ENCODE measurements around the gene SLC38A8. TPM values are rescaled to one million over a fixed set of nuclear protein-coding genes. Genes with fewer than 3 reads are reported as not detected.

The SLC38A8 gene
- total RNA-seq, 1 experiment from 2014 or later, result 0.35 TPM

- H3K18ac ChIP-seq (ENCODE audit: insufficient read length, low read depth, low read length), result no peak overlapping the region
- no peak overlapping the region for H2AFZ ChIP-seq (ENCODE audit: low read length)
- no peaks in the 10 kb centered on the region for H4K20me1 ChIP-seq (ENCODE audit: control insufficient read depth, insufficient read depth, insufficient read length)
- no peak overlapping the region for H3K56ac ChIP-seq (ENCODE audit: insufficient read length, low read depth, low read length)
- no peak overlapping the region for H3T11ph ChIP-seq (ENCODE audit: low read length)
- no peak overlapping the region for H2BK12ac ChIP-seq (ENCODE audit: insufficient read length, low read depth, low read length)
- Mint-ChIP-seq H3K36me3 (ENCODE audit: insufficient read depth in 1 of 3, low read depth in 3 of 3) (peaks cover 12 to 89% (median 68%) of the 10 kb centered on the region in 3 experiments; a peak in 6 of 7 replicates), H3K9me3 (no peaks in the 10 kb centered on the region), H3K4me3 (no peak overlapping the region; a peak in 1 of 5 replicates), H3K27ac (no peak overlapping the region), H3K4me1 (peaks cover 7 to 15% of the 10 kb centered on the region in 2 experiments), H3K27me3 (ENCODE audit: low read depth) (no peaks in the 10 kb centered on the region)
- no peak for DNase-seq
- no peak overlapping the region for H3K4me2 ChIP-seq (ENCODE audit: insufficient read depth, insufficient read length, low read length)
- no peak overlapping the region for H2BK15ac ChIP-seq (ENCODE audit: low read depth, low read length)
- H3K23ac ChIP-seq (ENCODE audit: insufficient read length, low read depth, low read length), result no peak overlapping the region
- no peak overlapping the region for H3K4ac ChIP-seq (ENCODE audit: low read depth, low read length)
- H2BK120ac ChIP-seq (ENCODE audit: low read depth, low read length, poor library complexity, severe bottlenecking), result no peak overlapping the region
- no peak overlapping the region for H3K9ac ChIP-seq (ENCODE audit: extremely low read depth, insufficient read length, low read length)
- H2BK20ac ChIP-seq (ENCODE audit: low read depth, low read length, poor library complexity, severe bottlenecking), result no peak overlapping the region
- H3K14ac ChIP-seq (ENCODE audit: insufficient read depth, low read length), result no peak overlapping the region
- no peak overlapping the region for H3K27ac ChIP-seq (ENCODE audit: insufficient read length, low read depth, low read length)
- H3K27me3 ChIP-seq (ENCODE audit: insufficient read depth, low read length), result no peaks in the 10 kb centered on the region
- H3K79me1 ChIP-seq (ENCODE audit: insufficient read depth, low read depth, low read length, poor library complexity, severe bottlenecking), result no peaks in the 10 kb centered on the region
- TF ChIP-seq, protein P1, sequence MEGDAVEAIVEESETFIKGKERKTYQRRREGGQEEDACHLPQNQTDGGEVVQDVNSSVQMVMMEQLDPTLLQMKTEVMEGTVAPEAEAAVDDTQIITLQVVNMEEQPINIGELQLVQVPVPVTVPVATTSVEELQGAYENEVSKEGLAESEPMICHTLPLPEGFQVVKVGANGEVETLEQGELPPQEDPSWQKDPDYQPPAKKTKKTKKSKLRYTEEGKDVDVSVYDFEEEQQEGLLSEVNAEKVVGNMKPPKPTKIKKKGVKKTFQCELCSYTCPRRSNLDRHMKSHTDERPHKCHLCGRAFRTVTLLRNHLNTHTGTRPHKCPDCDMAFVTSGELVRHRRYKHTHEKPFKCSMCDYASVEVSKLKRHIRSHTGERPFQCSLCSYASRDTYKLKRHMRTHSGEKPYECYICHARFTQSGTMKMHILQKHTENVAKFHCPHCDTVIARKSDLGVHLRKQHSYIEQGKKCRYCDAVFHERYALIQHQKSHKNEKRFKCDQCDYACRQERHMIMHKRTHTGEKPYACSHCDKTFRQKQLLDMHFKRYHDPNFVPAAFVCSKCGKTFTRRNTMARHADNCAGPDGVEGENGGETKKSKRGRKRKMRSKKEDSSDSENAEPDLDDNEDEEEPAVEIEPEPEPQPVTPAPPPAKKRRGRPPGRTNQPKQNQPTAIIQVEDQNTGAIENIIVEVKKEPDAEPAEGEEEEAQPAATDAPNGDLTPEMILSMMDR (conservative IDR thresholded peaks at IDR 0.05), result no peak
- no peak overlapping the region for H2AK5ac ChIP-seq (ENCODE audit: insufficient read length, low read length)
- no peaks in the 10 kb centered on the region for H3K9me3 ChIP-seq (ENCODE audit: control insufficient read depth, low read depth, low read length)
- no peak overlapping the region for H4K91ac ChIP-seq (ENCODE audit: insufficient read length, low read depth, low read length)
- no peaks in the 10 kb centered on the region for H3K4me1 ChIP-seq (ENCODE audit: insufficient read depth, low read length)
- H3K23me2 ChIP-seq (ENCODE audit: insufficient read length, low read depth, low read length, poor library complexity, severe bottlenecking), result no peaks in the 10 kb centered on the region
- no CpG with 5 or more reads among the region's 15 CpGs for WGBS (ENCODE audit: extremely low coverage, insufficient read length, low lambda C conversion rate)
- no peak overlapping the region for H4K5ac ChIP-seq (ENCODE audit: insufficient read length, low read depth, low read length)
- H2BK5ac ChIP-seq (ENCODE audit: insufficient read length, low read length), result no peak overlapping the region
- H4K8ac ChIP-seq (replicated peaks; ENCODE audit: insufficient read length, low read depth, low read length), result no peak overlapping the region
- no peaks in the 10 kb centered on the region for H3K79me2 ChIP-seq (ENCODE audit: insufficient read depth, low read length)
Observed at GRCh38 chr16:84058211-84058610, 15.6 kb upstream of the SLC38A8 start.
